Neural crest cell (in vitro differentiated cells): ENCODE data around the gene KPTN. TPM values are rescaled to one million over a fixed set of nuclear protein-coding genes. Genes with fewer than 3 reads are reported as not detected.
A peak's percentile ranks its signal among the peaks of the same experiment; 100 is the strongest.

Experiments used
- DNase-seq: peaks from one replicate; pipeline ENCODE4 v3.0.0; 2021; ENCODE audit warnings: low read depth, mixed read lengths, low spot score
- H3K27ac Mint-ChIP-seq: one replicate; pipeline ENCODE4 v1.8.0; 2021; ENCODE audit warnings: mild to moderate bottlenecking, mixed read lengths; ENCODE audit not compliant: unreplicated experiment
- H3K27me3 Mint-ChIP-seq: 2 replicates; pipeline ENCODE4 v1.8.0; 2021; ENCODE audit warnings: low read depth, mild to moderate bottlenecking, mixed read lengths
- H3K36me3 Mint-ChIP-seq: 2 replicates; pipeline ENCODE4 v1.8.0; 2021; ENCODE audit warnings: low read depth, mild to moderate bottlenecking, mixed read lengths
- H3K4me1 Mint-ChIP-seq: 2 replicates; pipeline ENCODE4 v1.8.0; 2021; ENCODE audit warnings: mixed read lengths
- H3K4me3 Mint-ChIP-seq: one replicate; pipeline ENCODE4 v1.8.0; 2021; ENCODE audit warnings: mild to moderate bottlenecking, mixed read lengths
- H3K9me3 Mint-ChIP-seq: 2 replicates; pipeline ENCODE4 v1.8.0; 2021; ENCODE audit warnings: mixed read lengths
- CTCF ChIP-seq: fragments of 200-600 bp; sonication (generic); conservative IDR thresholded peaks from 2 replicates; pipeline ENCODE4 v1.5.0; 2021; ENCODE audit warnings: antibody characterized with exemption, mild to moderate bottlenecking
- total RNA-seq: library from RNA; stranded (reverse); gene quantifications from 2 replicates; pipeline ENCODE4 v1.2.1, GENCODE V29; 2021

The KPTN gene
- total RNA-seq, 1 donor from 2014 or later: 30.2 TPM

- Mint-ChIP-seq H3K36me3 (peaks cover 3% of the 10 kb centered on the region), H3K9me3 (no peaks in the 10 kb centered on the region), H3K4me3 (no peak overlapping the region), H3K4me1 (no peaks in the 10 kb centered on the region), H3K27ac (peak overlapping the region; percentile 57), H3K27me3 (no peaks in the 10 kb centered on the region)
- no peak for DNase-seq
- TF ChIP-seq CTCF: no peak
Measured at GRCh38 chr19:47492571-47493377, 8.8 kb upstream of the KPTN start.

GRCh38 chr19:47492137-47492533 is 8.1 kb upstream of the KPTN start:
- H3K9me3 Mint-ChIP-seq: no peaks in the 10 kb centered on the region
- DNase-seq: no peak
- H3K36me3 Mint-ChIP-seq: peaks cover 3% of the 10 kb centered on the region
- no peaks in the 10 kb centered on the region for H3K27me3 Mint-ChIP-seq
- no peak for TF ChIP-seq CTCF
- no peak overlapping the region for H3K4me3 Mint-ChIP-seq
- H3K27ac Mint-ChIP-seq: no peak overlapping the region
- no peaks in the 10 kb centered on the region for H3K4me1 Mint-ChIP-seq

GRCh38 chr19:47491358-47492136 is 7.5 kb upstream of the KPTN start:
- no peak for DNase-seq
- no peak overlapping the region for H3K4me3 Mint-ChIP-seq
- no peaks in the 10 kb centered on the region for H3K27me3 Mint-ChIP-seq
- H3K4me1 Mint-ChIP-seq: no peaks in the 10 kb centered on the region
- peaks cover 3% of the 10 kb centered on the region for H3K36me3 Mint-ChIP-seq
- TF ChIP-seq CTCF: no peak
- H3K27ac Mint-ChIP-seq: no peak overlapping the region
- no peaks in the 10 kb centered on the region for H3K9me3 Mint-ChIP-seq

GRCh38 chr19:47490847-47491246 is 6.8 kb upstream of the KPTN start:
- H3K36me3 Mint-ChIP-seq: peaks cover 3% of the 10 kb centered on the region
- no peak for TF ChIP-seq CTCF
- H3K27me3 Mint-ChIP-seq: no peaks in the 10 kb centered on the region
- no peaks in the 10 kb centered on the region for H3K9me3 Mint-ChIP-seq
- no peaks in the 10 kb centered on the region for H3K4me1 Mint-ChIP-seq
- no peak overlapping the region for H3K4me3 Mint-ChIP-seq
- H3K27ac Mint-ChIP-seq: no peak overlapping the region
- DNase-seq: no peak

GRCh38 chr19:47490031-47490430 is 6.0 kb upstream of the KPTN start:
- no peaks in the 10 kb centered on the region for H3K27me3 Mint-ChIP-seq
- peak overlapping the region; percentile 62 for H3K27ac Mint-ChIP-seq
- TF ChIP-seq CTCF: no peak
- H3K9me3 Mint-ChIP-seq: no peaks in the 10 kb centered on the region
- no peak overlapping the region for H3K4me3 Mint-ChIP-seq
- peaks cover 3% of the 10 kb centered on the region for H3K36me3 Mint-ChIP-seq
- peaks cover under 1% of the 10 kb centered on the region for H3K4me1 Mint-ChIP-seq
- DNase-seq: no peak
